ENCODE data around the gene OR4C6.

Gene OR4C6

GRCh38 chr11:55714982-55715888, 53.2 kb downstream of the OR4C6 start:
- TF ChIP-seq CTCF (IDR thresholded peaks at IDR 0.05; ENCODE audit: control insufficient read depth, insufficient read depth, low read depth, low read length, missing control alignments), result no peak
- DNase-seq (ENCODE audit: low read depth), result no peak
- H3K4me3 ChIP-seq (ENCODE audit: control insufficient read depth, low read depth, low read length), result no peak overlapping the region
